Embryonic facial prominence (tissue), 1 donor: ENCODE data around the gene TMTC1.
"Not testable (repeated sequence)": the region's sequence is repeated elsewhere in the genome, so short reads cannot be mapped to it uniquely, and the experiment has no call there.

Source experiments
- DNase-seq: peaks from one replicate; pipeline ENCODE4 v3.0.0-alpha.2; 2016; ENCODE audit errors: extremely low spot score

TMTC1 gene

DNA sequence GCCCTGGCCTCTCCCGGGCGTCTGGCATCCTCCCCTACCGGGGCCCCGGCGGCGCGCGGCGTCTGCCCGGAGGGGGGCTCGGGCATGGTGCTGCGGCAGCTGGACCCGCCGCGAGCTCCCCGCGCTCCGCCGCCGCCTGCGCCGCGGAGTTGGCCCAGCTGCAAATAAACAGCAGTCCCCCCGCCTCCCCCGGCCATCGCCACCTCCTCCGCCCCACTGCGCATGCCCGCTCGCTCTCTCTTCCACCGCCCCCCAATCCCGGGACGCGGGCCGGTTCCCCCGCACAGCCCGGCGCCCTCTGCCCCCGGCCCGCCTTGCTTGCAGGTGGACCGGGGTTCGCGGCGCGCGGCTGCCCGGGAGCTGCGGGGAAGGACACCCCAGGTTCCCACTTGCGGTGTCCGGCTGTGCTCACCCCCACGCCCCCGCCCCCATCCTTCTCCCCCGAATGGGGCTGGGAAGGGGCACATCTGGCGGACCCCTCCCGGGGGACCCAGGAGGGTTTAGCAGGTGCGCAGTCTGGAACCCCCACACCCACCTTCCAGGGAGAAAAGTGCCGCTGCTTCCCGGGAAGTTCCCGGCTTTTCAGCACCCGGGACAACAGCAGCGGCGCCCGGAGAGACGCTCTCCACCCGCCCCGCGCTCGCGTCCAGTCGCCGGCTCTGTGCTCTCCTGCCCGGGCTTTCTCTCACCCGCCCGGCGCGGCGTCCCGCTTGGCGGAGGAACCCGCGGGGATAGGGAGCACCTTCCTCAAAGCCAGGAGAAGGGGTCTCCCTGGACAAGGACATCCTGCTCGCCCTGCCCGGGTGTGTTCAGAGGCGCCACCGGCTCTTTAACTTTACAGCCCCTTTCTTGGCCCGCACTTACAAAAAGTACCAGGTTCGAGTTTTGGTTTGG is at the start of gene TMTC1:
TMTC1 (minus strand) TSS at position 170 of the 894 bp plus-strand sequence. CDS start 191 bp downstream, outside the sequence.
- peak; percentile 20 for DNase-seq

DNA sequence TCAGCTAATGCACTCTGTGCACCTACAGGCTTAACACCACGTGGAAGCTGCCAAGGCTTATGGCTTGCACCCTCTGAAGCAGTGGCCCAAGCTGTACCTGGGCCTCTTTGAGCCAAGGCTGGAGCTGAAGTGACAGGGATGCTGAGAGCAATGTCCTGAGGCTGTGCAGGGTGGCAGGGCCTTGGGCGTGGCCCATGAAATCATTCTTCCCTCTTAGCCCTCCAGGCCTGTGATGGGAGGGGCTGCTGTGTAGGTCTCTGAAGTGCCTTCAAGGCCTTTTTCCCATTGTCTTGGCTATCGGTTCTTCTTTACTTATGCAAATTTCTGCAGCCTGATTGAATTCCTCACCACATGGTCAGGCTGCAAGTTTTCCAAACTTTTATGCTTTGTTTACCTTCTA is 47.4 kb upstream of the TMTC1 start:
- no peak for DNase-seq

DNA sequence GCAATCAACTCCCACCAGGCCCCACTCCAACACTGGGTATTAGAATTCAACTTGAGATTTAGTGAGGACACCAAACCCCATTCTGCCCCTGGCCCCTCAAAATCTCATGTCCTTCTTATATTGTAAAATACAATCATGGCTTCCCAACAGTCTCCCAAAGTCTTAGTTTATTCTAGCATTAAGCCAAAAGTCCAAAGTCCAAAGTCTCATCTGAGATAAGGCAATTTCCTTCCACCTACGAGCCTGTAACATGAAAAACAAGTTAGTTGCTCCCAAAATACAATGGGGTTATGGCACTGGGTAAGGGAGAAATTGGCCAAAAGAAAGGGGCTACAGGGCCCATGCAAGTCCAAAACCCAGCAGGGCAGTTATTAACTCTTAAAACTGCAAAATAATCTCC is 46.6 kb upstream of the TMTC1 start:
- no peak for DNase-seq

DNA sequence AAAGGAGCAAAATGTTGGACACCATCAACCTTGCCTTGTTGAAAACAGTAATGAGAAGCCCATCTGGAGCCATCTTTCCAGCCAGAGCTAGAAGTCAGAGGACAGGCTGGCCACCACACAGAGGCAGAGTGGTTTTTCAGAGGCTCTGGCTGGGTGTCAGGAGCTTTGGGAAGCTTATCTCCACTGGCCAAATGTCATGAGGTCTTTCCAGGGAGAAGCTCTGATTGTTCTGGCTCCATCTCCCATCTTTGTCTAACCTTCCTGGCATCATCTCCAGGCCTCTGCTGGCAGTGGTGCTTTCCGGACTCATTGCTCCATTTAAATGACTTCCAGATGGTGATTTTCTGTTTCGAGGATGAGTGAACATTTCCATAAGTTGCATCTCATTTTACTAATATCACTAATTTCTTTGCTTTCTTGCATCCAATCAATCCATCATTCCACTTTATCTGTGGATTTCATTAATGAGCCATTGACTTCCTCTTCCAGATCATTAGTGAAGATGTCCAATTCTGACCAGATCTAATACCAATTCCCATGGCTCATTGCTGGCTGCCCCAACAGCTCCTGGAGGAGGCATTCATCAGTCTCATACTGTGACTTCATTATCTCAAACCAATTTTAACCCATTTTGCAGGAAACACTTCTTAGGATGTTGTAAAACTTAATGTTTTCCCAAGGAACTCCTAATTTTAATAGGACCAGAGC is 35.3 kb upstream of the TMTC1 start:
- no peak for DNase-seq

DNA sequence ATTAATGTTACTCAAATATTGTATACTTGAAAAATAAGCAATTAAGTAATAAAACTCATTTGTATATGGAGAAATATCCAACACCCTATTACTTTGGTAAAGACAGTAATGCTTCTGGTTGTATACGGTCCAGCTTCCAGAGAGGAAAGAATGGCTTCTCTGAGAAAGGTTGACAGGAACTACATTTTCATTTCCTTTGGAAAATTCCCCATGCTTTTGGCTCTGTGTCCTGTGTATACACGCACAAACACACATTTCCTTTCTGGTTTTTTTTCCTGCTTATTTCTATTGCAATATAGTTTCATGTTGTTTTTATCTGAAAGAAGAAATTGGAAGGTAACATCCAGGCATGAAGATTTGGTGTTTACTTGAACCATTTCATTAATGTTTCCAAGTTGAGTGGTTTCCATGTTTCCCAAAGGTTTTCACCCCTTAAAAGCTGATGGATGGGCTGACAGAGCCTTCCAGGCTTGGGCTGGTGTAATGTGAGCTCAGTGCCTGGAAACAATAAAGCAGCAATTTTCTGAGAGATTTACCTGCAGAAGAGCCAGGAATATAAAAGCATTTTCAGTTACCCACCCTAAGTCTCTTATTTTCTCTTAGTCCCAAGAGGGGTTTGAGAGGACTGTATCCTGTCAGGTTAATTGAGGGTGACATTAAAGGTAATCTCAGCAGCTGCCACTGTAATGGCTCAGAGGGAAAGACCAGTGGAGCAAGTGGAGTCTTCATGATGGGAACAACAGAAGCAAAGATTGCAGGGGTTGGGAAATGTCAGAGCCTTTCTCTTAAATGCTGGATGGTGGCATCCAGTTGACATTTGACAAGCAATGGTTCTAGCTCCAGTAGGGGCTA is 33.4 kb upstream of the TMTC1 start:
- DNase-seq = no peak

DNA sequence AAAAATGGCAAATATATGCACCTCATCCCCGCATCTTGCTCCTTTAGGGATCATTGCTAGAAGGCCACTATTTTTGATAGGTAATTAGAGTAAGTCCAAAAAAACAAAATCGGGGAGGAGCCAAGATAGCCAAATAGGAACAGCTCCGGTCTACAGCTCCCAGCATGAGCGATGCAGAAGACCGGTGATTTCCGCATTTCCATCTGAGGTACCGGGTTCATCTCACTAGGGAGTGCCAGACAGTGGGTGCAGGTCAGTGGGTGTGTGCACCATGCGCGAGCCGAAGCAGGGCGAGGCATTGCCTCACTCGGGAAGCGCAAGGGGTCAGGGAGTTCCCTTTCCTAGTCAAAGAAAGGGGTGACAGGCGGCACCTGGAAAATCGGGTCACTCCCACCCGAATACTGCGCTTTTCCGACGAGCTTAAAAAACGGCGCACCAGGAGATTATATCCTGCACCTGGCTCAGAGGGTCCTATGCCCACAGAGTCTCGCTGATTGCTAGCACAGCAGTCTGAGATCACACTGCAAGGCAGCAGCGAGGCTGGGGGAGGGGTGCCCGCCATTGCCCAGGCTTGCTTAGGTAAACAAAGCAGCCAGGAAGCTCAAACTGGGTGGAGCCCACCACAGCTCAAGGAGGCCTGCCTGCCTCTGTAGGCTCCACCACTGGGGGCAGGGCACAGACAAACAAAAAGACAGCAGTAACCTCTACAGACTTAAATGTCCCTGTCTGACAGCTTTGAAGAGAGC is 26.0 kb upstream of the TMTC1 start:
- not testable (repeated sequence) for DNase-seq

DNA sequence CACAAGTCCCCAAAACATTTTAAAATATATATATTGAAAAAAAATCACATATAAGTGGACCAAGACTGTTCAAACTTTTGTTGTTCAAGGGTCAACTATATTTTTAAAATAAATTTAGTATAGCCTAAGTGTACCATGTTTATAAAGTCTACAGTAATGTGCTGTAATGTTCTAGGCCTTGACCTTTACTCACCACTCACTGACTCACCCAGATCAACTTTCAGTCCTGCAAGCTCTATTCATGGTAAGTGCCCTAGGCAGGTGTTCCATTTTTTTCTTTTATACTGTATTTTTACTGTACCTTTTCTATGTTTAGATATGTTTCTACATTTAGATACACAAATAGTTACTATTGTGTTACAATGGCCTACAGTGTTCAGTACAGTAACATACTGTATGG is 23.4 kb upstream of the TMTC1 start:
- DNase-seq = no peak

DNA sequence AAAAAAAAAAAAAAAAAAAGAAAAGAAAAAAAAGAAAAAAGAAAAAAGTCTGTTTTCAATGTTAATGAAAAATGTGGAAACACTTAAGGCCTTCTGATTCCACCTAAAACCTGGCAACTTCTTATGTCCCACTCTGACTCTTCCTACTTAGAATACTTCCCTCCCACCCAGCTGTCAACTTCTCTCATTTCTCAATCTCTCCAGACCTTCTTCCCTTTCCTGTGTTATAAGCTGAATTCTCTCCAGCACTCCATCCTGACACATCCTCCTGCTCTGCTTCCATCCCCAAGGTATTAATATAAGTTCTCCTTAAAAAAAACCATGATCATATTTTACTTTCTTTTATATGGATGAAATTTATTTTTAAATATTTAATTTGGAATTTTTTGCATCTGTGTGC is 20.3 kb upstream of the TMTC1 start:
- DNase-seq = no peak

DNA sequence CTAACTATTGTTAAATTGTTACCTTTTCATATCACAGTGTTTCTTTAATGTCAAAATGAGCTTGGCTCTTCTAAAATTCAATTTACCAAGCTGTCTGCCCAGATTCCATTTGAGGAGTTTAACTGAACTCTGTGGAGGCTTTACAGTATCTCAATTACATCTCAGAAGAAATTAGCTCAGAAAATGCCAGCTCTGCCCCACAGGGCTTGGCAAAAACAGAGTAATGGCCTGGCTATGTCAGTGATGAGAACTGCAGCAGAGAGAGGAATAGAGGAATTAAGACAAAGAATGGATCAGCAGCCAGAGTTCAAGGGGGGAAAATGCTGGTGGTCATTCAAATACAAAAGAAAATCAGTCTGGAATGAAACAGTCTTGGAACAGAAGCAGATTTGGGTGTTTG is 15.8 kb upstream of the TMTC1 start:
- no peak for DNase-seq

DNA sequence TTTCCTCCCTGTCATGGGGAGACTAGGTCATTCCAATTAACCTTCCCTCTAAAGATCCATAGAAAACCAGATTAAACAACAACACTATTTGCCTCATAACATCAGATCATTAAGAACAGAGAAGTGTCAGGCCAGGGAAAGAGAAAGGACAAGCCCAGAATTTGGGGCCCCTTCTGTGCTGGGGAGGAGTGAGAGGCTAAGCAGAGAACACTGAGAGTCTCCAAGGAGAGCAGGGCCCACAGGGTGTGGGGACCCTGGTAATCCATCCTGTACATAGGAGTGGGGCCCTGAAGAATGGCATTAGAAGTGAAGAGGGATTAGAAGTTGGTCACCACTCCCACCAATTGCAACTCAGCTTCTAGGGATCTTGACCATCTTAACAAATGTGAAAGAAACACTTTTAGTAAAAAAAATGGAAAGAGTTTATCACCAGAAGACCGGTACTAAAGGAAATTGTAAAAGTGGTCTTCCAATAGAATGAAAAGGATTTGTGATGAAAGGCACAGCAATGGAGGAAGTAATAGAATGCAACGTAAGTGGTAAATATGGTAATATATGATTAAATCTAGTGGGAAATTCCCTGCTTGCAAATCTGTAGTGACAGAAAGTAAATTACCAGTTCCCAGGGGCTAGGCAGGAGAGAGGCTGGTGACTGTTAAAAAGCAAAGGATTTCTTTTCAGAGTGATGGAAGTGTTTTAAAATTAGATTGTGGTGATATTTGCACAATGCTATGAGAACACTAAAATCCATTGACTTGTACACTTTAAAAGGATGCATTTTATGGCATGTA is 14.0 kb upstream of the TMTC1 start:
- no peak for DNase-seq

DNA sequence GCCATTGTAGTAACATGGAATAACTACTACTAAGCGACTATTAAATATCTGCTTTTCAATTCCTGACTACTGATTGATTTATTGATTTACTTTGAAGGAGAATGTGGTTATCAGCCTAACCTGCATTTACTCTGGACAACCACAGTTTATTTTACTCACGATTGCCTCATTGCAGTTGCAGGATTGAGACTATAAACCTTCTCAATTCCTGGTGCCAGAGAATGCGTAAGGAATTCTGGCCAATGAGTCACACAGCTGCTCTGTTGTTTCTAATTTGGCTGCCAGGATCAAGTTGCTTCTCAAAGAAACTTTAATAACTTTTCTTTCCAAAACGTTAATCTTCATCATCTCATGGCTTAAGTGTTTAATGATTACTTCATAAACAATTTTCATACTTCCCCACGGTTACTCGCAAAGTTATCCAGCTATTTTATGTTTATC is 13.1 kb upstream of the TMTC1 start:
- DNase-seq = peak; percentile 25

DNA sequence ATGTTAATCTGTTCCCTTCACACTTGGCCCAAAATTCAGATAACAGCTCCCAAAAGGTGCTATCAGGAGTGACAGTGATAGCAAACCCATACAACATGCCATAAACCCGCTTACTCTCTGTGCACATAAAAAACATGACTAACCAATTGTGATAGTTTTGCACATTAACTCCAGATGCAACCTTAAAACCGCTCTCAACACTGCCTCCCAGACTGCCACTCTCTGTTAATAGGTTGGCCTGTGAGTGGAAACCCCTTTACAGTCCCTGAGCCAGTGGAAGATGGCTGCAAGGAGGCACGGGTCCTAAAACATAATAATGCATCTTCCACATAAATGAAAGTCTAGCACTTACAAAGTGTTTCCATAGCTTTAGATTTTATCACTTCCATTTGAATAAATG is 12.0 kb upstream of the TMTC1 start:
- no peak for DNase-seq

DNA sequence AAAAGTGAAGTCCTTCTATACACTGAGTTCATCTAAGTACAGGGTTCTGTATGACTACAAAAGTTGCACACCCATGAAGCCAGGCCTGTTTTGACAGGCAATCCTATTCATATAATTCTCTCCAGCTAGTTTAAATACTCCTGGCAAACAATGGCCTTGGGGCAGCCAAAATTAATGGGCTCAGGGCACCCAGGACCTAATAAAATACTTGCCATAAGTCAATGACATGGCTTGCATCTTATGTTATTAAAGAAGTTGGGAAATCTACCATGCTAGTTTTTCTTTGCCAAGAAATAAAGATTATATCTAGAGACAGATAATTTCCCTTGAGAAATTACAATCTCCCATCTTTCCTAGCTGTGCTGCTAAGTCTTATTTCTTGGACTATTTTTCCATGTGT is 11.1 kb upstream of the TMTC1 start:
- DNase-seq = no peak

DNA sequence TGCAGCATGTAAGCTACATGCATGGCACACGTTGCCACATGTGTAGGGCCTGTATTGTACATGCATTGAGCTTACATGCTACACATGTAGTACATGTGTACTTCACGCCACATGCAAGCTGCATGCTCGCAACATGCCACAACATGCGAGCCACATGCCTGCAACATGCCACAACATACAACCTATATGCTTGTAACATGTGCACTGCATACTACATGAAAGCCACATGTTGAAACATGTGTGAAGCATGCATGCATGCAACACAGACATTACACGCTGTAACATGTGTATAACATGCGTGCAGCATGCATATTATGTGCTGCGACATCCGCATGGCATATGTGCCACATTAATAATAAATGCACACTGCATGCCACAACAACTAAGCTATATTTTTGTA is 9.1 kb upstream of the TMTC1 start:
- DNase-seq = no peak

DNA sequence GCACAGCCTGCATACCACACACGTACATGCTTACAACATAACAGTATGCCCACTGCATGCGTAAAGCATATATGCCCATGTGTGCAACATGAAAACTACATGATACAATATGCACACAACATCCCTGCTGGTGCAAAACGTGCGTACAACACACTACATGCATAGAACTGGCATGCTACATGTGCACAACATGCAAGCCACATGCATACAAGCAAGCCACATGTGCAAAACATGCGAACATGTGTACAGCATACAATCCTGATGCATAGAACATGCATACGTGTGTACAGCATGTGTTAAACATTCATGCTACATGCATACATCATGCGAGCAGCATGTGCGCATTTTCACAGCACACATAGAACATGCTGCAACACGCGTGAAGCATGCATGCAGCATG is 8.4 kb upstream of the TMTC1 start:
- DNase-seq = no peak

DNA sequence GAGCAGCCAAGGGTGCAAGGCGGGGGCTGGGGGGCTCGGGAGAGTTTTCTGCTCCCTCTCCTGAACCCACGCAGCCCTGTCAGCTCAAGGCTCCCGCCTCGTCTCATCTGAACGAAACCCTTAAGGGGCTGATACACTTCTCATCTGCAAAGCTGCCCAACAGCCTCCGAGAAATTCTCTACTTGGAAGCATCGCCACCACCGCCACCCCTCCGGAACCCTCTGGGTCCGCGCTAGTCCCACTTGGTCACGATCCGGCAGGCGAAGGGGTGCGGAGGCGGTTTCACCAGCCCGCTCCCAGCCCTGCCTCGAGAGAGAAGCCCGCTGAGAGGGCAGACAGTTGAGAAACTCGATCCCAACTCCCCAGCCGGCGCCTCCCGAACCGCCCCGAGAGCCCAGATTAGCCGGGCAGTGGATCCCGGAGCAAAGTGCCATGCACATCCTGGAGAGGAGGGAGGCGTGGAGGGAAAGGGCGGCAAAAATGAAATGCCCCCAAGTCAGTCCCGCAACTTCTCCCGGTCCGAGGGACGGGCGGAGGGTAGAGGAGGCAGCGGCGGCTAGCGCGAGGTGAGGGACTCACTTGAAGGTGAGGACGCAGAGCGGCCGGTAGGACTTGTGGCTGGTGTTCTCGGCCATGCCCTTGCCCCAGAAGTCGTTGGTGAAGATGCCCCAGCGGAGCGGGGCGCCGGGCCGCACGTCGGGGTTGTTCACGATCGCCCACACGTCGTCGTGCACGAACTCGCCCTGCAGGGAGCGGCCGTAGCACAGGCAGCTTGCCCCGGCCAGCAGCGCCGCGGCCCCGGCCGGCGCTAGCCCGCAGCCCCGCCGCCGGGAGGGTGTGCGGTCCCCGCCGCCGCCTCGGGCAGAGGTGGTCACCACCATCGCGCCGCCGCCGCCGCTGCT is 620 bp downstream of the TMTC1 start:
- DNase-seq = no peak

DNA sequence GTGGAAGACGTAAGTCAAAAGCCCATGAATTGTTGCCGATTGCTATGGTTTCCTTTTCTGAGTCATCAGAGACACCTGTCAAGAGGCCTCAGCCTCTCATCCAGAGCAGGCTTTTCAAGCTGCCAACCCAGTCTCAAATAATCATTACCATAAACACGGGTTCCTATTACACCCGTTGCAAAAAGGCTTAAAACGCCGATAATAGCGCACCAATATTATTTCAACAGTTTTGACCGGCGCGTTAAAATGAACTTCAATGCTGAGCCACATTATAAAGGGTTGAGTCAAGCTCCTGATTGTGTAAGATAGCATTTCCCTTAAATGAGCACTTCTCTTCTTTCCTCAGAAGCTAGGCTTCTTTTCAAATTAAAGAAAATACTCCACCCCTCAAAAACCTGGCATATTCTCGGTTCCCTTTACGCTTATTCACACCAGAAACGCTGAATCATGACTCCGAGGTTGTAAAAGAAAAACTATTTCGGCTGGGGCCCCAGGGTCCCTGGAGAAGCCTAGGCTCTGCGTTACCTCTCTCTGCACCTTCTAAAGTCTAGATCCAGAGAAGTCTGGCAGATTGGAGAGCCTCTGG is 1.4 kb downstream of the TMTC1 start:
- DNase-seq = peak; percentile 35

DNA sequence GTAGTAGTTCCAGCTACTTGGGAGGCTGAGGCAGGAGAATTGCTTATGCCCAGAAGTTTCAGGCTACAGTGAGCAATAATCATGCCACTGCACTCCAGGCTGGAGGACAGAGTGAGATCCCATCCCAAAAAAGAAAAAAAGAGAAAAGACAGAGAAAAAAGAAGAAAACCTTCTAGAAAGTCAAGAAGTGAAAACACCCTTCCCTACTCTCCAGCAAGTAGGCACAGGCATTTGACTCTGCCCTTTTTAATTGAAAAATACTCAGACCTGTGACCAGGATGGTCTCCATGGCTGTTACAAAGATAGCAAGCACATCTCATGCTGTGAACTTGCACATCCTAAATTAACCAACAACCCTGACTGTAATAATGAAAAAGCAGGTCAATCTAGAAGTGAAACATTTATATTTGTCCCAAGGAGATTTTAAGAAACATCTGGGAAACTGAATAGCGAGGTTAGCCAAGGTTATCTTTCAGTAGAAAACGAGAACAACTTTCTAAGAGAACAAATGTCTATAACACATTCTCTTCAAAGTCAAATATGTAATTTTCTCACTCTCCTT is 2.0 kb downstream of the TMTC1 start:
- DNase-seq = no peak

DNA sequence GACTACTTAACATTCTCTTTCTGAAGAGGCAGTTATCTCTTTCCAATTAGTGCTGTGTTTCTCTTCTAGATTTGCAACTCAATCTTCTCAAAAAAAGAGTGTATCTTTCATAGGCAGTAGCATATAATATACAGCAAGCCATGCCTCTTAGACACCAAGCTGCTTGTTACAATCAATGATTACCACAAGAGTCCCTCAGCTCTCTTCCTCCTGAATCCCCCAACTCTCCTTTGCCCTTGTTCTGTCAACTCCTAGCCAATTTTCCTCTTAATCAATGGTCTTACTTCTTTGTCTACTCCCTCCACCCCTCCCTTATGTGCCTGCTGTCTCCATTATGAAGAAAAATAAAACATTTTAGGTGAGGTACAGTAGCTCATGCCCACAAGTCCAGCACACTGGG is 2.6 kb downstream of the TMTC1 start:
- DNase-seq = no peak
